ENCODE measurements around the gene CTAGE15.
"Not testable (repeated sequence)": the region's sequence is repeated elsewhere in the genome, so short reads cannot be mapped to it uniquely, and the experiment has no call there.

CTAGE15 gene

GRCh38 chr7:143589897-143590296, 18.3 kb downstream of the CTAGE15 start:
- H3K9ac ChIP-seq (ENCODE audit: insufficient read length, low read depth); DNase-seq (ENCODE audit: low read depth, low spot score); H3K9me3 ChIP-seq (ENCODE audit: insufficient read depth, low read length); H3K4me1 ChIP-seq (ENCODE audit: insufficient read depth, insufficient read length); H3K4me3 ChIP-seq (ENCODE audit: insufficient read length, low read depth); H3K36me3 ChIP-seq (ENCODE audit: insufficient read depth, insufficient read length, low read length); H3K27me3 ChIP-seq (ENCODE audit: insufficient read depth, insufficient read length): not testable (repeated sequence)

GRCh38 chr7:143598086-143598485, 26.5 kb downstream of the CTAGE15 start:
- not testable (repeated sequence) for H3K36me3 ChIP-seq (ENCODE audit: insufficient read depth, insufficient read length, low read length); H3K4me3 ChIP-seq (ENCODE audit: insufficient read length, low read depth)

GRCh38 chr7:143603549-143603948, 31.9 kb downstream of the CTAGE15 start:
- not testable (repeated sequence) for H3K9ac ChIP-seq (ENCODE audit: insufficient read length, low read depth); H3K27me3 ChIP-seq (ENCODE audit: insufficient read depth, insufficient read length); H3K4me1 ChIP-seq (ENCODE audit: insufficient read depth, insufficient read length); DNase-seq (ENCODE audit: low read depth, low spot score); H3K9me3 ChIP-seq (ENCODE audit: insufficient read depth, low read length); H3K36me3 ChIP-seq (ENCODE audit: insufficient read depth, insufficient read length, low read length); H3K4me3 ChIP-seq (ENCODE audit: insufficient read length, low read depth)

More at GRCh38 chr7:143598086-143598485, 26.5 kb downstream of the CTAGE15 start:
- not testable (repeated sequence) for H3K9ac ChIP-seq (ENCODE audit: insufficient read length, low read depth); DNase-seq (ENCODE audit: low read depth, low spot score); H3K9me3 ChIP-seq (ENCODE audit: insufficient read depth, low read length); H3K4me1 ChIP-seq (ENCODE audit: insufficient read depth, insufficient read length); H3K27me3 ChIP-seq (ENCODE audit: insufficient read depth, insufficient read length)

- not testable (repeated sequence) for H3K36me3 ChIP-seq (ENCODE audit: insufficient read depth, insufficient read length, low read length); H3K4me1 ChIP-seq (ENCODE audit: insufficient read depth, insufficient read length); H3K27me3 ChIP-seq (ENCODE audit: insufficient read depth, insufficient read length); H3K9me3 ChIP-seq (ENCODE audit: insufficient read depth, low read length); DNase-seq (ENCODE audit: low read depth, low spot score); H3K4me3 ChIP-seq (ENCODE audit: insufficient read length, low read depth); H3K9ac ChIP-seq (ENCODE audit: insufficient read length, low read depth)
Measured at GRCh38 chr7:143606088-143606487, 34.5 kb downstream of the CTAGE15 start.

- not testable (repeated sequence) for H3K36me3 ChIP-seq (ENCODE audit: insufficient read depth, insufficient read length, low read length); H3K9me3 ChIP-seq (ENCODE audit: insufficient read depth, low read length); H3K4me3 ChIP-seq (ENCODE audit: insufficient read length, low read depth); H3K9ac ChIP-seq (ENCODE audit: insufficient read length, low read depth); H3K4me1 ChIP-seq (ENCODE audit: insufficient read depth, insufficient read length); H3K27me3 ChIP-seq (ENCODE audit: insufficient read depth, insufficient read length); DNase-seq (ENCODE audit: low read depth, low spot score)
Measured at GRCh38 chr7:143615545-143615944, 43.9 kb downstream of the CTAGE15 start.

GRCh38 chr7:143617204-143617603, 45.6 kb downstream of the CTAGE15 start:
- not testable (repeated sequence) for DNase-seq (ENCODE audit: low read depth, low spot score); H3K4me1 ChIP-seq (ENCODE audit: insufficient read depth, insufficient read length); H3K9ac ChIP-seq (ENCODE audit: insufficient read length, low read depth); H3K36me3 ChIP-seq (ENCODE audit: insufficient read depth, insufficient read length, low read length); H3K4me3 ChIP-seq (ENCODE audit: insufficient read length, low read depth); H3K27me3 ChIP-seq (ENCODE audit: insufficient read depth, insufficient read length); H3K9me3 ChIP-seq (ENCODE audit: insufficient read depth, low read length)

- not testable (repeated sequence) for H3K4me3 ChIP-seq (ENCODE audit: insufficient read length, low read depth); H3K4me1 ChIP-seq (ENCODE audit: insufficient read depth, insufficient read length); H3K9ac ChIP-seq (ENCODE audit: insufficient read length, low read depth); H3K27me3 ChIP-seq (ENCODE audit: insufficient read depth, insufficient read length); DNase-seq (ENCODE audit: low read depth, low spot score); H3K36me3 ChIP-seq (ENCODE audit: insufficient read depth, insufficient read length, low read length); H3K9me3 ChIP-seq (ENCODE audit: insufficient read depth, low read length)
Measured at GRCh38 chr7:143620058-143620457, 48.5 kb downstream of the CTAGE15 start.

GRCh38 chr7:143620646-143621045, 49.0 kb downstream of the CTAGE15 start, which contains the start of gene TCAF2:
TCAF2 (plus strand) TSS chr7:143620974.
- not testable (repeated sequence) for DNase-seq (ENCODE audit: low read depth, low spot score); H3K27me3 ChIP-seq (ENCODE audit: insufficient read depth, insufficient read length); H3K9ac ChIP-seq (ENCODE audit: insufficient read length, low read depth); H3K4me3 ChIP-seq (ENCODE audit: insufficient read length, low read depth); H3K4me1 ChIP-seq (ENCODE audit: insufficient read depth, insufficient read length); H3K9me3 ChIP-seq (ENCODE audit: insufficient read depth, low read length); H3K36me3 ChIP-seq (ENCODE audit: insufficient read depth, insufficient read length, low read length)

- not testable (repeated sequence) for H3K4me3 ChIP-seq (ENCODE audit: insufficient read length, low read depth); DNase-seq (ENCODE audit: low read depth, low spot score)
Measured at GRCh38 chr7:143621175-143621574, 49.6 kb downstream of the CTAGE15 start.

GRCh38 chr7:143622130-143622529, 50.5 kb downstream of the CTAGE15 start:
- DNase-seq (ENCODE audit: low read depth, low spot score); H3K9ac ChIP-seq (ENCODE audit: insufficient read length, low read depth); H3K36me3 ChIP-seq (ENCODE audit: insufficient read depth, insufficient read length, low read length); H3K4me1 ChIP-seq (ENCODE audit: insufficient read depth, insufficient read length); H3K4me3 ChIP-seq (ENCODE audit: insufficient read length, low read depth); H3K27me3 ChIP-seq (ENCODE audit: insufficient read depth, insufficient read length); H3K9me3 ChIP-seq (ENCODE audit: insufficient read depth, low read length): not testable (repeated sequence)

More at GRCh38 chr7:143621175-143621574, 49.6 kb downstream of the CTAGE15 start:
- not testable (repeated sequence) for H3K4me1 ChIP-seq (ENCODE audit: insufficient read depth, insufficient read length); H3K27me3 ChIP-seq (ENCODE audit: insufficient read depth, insufficient read length); H3K9ac ChIP-seq (ENCODE audit: insufficient read length, low read depth); H3K36me3 ChIP-seq (ENCODE audit: insufficient read depth, insufficient read length, low read length); H3K9me3 ChIP-seq (ENCODE audit: insufficient read depth, low read length)

Data from NT2/D1 (cell line).